SU-DHL-6 (cell line): ENCODE measurements around the gene HCAR3.
"Not testable (repeated sequence)": the region's sequence is repeated elsewhere in the genome, so short reads cannot be mapped to it uniquely, and the experiment has no call there.

Experiments used
- H2AFZ ChIP-seq: fragments of 200-600 bp; sonication (generic); 2 replicates; pipeline ENCODE4 v1.6.1; 2014; ENCODE audit warnings: low read depth, mild to moderate bottlenecking, moderate library complexity, mixed read lengths, antibody characterized with exemption, low read length; ENCODE audit not compliant: severe bottlenecking
- H3F3A ChIP-seq: fragments of 200-600 bp; shearing (Covaris generic); 2 replicates; pipeline ENCODE4 v1.6.0; 2016; ENCODE audit warnings: antibody characterized with exemption, mild to moderate bottlenecking; ENCODE audit not compliant: insufficient read depth
- H3K27ac ChIP-seq: fragments of 200-600 bp; sonication (generic); 2 replicates; pipeline ENCODE4 v1.5.1; 2016; ENCODE audit warnings: low read depth, mild to moderate bottlenecking, low read length, moderate library complexity, mixed read lengths
- H3K27me3 ChIP-seq: fragments of 200-600 bp; sonication (generic), shearing (Covaris generic); 2 replicates; pipeline ENCODE4 v1.6.0; 2014; ENCODE audit warnings: mild to moderate bottlenecking, low read length
- H3K36me3 ChIP-seq: fragments of 200-600 bp; sonication (generic); 2 replicates; pipeline ENCODE4 v1.6.1; 2014; ENCODE audit warnings: mild to moderate bottlenecking, low read length, mixed read lengths
- H3K4me2 ChIP-seq: fragments of 300-600, 200-600 bp; shearing (Covaris generic), sonication (generic); 2 replicates; pipeline ENCODE4 v1.6.0; 2014; ENCODE audit warnings: low read length, low read depth, mild to moderate bottlenecking; ENCODE audit not compliant: poor library complexity, severe bottlenecking
- H3K4me3 ChIP-seq: fragments of 200-600 bp; sonication (generic); 2 replicates; pipeline ENCODE4 v1.5.1; 2014; ENCODE audit warnings: antibody characterized with exemption, low read length, mild to moderate bottlenecking, mixed read lengths; ENCODE audit not compliant: insufficient read depth, poor library complexity, severe bottlenecking
- H3K79me2 ChIP-seq: fragments of 200-600 bp; sonication (generic); 2 replicates; pipeline ENCODE4 v1.6.1; 2014; ENCODE audit warnings: mild to moderate bottlenecking, low read length, moderate library complexity; ENCODE audit not compliant: insufficient read depth
- H3K9ac ChIP-seq: fragments of 200-600 bp; sonication (generic); 2 replicates; pipeline ENCODE4 v1.7.0; 2014; ENCODE audit warnings: mild to moderate bottlenecking, low read length
- H3K9me2 ChIP-seq: fragments of 200-600 bp; sonication (generic); replicated peaks from 2 replicates; pipeline ENCODE4 v1.6.1; 2014; ENCODE audit warnings: low read length; ENCODE audit not compliant: insufficient read depth
- H3K9me3 ChIP-seq: fragments of 200-600 bp; sonication (generic); 2 replicates; pipeline ENCODE4 v1.6.1; 2014; ENCODE audit warnings: low read length, mixed read lengths; ENCODE audit not compliant: insufficient read depth
- H4K20me1 ChIP-seq: fragments of 200-600 bp; sonication (generic); 2 replicates; pipeline ENCODE4 v1.6.1; 2014; ENCODE audit warnings: low read depth, mild to moderate bottlenecking, antibody characterized with exemption, low read length, moderate library complexity, mixed read lengths
- EZH2phosphoT487 ChIP-seq: fragments of 200-600 bp; sonication (generic), shearing (Covaris generic); conservative IDR thresholded peaks from 2 replicates; pipeline ENCODE4 v1.6.1; 2018; ENCODE audit warnings: mild to moderate bottlenecking, antibody characterized with exemption, low read length, moderate library complexity, mixed read lengths
- TF ChIP-seq, protein P1 (sequence below): fragments of 200-600 bp; sonication (generic); IDR thresholded peaks from one replicate; pipeline ENCODE4 v1.5.1; 2017; ENCODE audit warnings: antibody characterized with exemption, mild to moderate bottlenecking, low read length, moderate library complexity; ENCODE audit not compliant: insufficient read depth, poor library complexity, severe bottlenecking

Gene HCAR3

DNA sequence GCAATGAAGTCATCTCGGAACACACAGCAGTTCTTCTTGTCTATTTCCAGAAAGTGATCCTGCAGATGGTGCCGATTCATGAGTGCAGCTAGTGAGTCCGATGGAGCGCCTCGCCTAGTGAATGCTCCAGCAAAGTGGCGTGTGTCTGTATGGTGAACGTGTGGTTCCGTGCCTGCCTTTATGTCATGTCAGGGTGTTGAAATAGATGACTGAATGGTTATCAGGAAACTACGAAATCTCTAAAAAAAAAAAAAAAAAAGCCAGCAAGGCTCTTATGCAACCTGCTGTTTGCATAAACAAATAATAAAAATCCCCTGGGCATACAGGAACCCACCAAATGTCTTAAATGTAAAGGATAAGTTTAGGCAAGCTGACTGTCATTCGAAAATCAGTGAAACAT is at the start of gene HCAR3:
Gene HCAR3, minus strand, starts transcription at position 154 of the 400 bp plus-strand sequence. Its CDS starts 74 bp downstream, at position 80.
- not testable (repeated sequence) for H3K9ac ChIP-seq, H3K27ac ChIP-seq, H3K4me3 ChIP-seq, H3K27me3 ChIP-seq, H3K9me2 ChIP-seq, H2AFZ ChIP-seq, H3K9me3 ChIP-seq, H3K79me2 ChIP-seq, H4K20me1 ChIP-seq, H3K4me2 ChIP-seq, H3K36me3 ChIP-seq, H3F3A ChIP-seq

DNA sequence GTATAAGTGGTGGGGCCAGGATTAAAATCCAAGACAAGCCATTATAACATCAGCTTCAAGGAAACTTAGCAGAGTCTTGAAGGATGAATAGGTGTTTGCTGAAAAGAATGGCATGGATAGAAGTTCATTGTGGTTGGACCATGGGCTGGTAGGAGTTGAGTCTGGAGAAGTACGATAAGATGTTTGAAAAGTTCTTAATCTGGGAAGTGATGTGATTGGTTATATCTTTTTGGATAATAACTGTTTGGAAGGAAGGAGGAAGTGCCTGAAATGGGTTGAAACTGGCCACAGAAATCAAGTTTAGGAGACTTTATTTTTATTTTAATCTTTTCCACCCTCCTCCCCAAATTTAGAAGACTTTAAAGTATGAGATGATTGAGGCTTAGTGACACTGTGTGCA is 41.0 kb upstream of the HCAR3 start:
- H3K79me2 ChIP-seq, result peaks cover 51% of the 10 kb centered on the region
- no peak overlapping the region for H3K9ac ChIP-seq
- H3K36me3 ChIP-seq, result peaks cover 40% of the 10 kb centered on the region
- H3K4me2 ChIP-seq, result no peak overlapping the region
- no peak overlapping the region for H3K4me3 ChIP-seq
- no peaks in the 10 kb centered on the region for H3K9me3 ChIP-seq
- no peaks in the 10 kb centered on the region for H3K9me2 ChIP-seq
- no peaks in the 10 kb centered on the region; the same call in 1 of the 2 replicates for H3F3A ChIP-seq
- no peak overlapping the region for H3K27ac ChIP-seq
- H3K27me3 ChIP-seq, result no peaks in the 10 kb centered on the region
- TF ChIP-seq, protein P1, sequence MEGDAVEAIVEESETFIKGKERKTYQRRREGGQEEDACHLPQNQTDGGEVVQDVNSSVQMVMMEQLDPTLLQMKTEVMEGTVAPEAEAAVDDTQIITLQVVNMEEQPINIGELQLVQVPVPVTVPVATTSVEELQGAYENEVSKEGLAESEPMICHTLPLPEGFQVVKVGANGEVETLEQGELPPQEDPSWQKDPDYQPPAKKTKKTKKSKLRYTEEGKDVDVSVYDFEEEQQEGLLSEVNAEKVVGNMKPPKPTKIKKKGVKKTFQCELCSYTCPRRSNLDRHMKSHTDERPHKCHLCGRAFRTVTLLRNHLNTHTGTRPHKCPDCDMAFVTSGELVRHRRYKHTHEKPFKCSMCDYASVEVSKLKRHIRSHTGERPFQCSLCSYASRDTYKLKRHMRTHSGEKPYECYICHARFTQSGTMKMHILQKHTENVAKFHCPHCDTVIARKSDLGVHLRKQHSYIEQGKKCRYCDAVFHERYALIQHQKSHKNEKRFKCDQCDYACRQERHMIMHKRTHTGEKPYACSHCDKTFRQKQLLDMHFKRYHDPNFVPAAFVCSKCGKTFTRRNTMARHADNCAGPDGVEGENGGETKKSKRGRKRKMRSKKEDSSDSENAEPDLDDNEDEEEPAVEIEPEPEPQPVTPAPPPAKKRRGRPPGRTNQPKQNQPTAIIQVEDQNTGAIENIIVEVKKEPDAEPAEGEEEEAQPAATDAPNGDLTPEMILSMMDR, result no peak
- TF ChIP-seq EZH2phosphoT487, result no peak
- H2AFZ ChIP-seq, result no peak overlapping the region
- H4K20me1 ChIP-seq, result 0 out of 2 replicates have a peak, but pooled peaks cover 6% of the 10 kb centered on the region

DNA sequence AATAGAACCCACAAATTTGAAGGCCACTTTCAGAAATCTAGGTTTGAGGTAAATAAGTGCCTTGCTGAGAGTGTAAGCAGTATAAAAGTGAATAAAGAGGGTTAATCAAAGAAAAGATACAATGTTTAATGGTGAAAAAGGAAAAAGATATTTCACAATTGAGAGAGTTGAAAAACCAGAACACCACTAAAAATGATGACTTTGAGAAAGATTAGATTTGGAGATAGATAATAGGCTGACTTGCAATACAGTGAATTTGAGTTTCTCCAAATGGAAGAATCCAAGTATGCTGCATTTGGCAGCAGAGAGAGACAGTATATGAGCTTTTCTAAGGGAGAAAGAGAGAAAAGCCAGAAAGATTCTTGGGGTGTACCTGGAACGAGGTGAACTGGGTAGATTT is 38.2 kb upstream of the HCAR3 start:
- H3K36me3 ChIP-seq, result peaks cover 27% of the 10 kb centered on the region
- H3K79me2 ChIP-seq, result peaks cover 41% of the 10 kb centered on the region
- no peak overlapping the region for H3K9ac ChIP-seq
- H3K4me3 ChIP-seq, result no peak overlapping the region
- no peak overlapping the region for H2AFZ ChIP-seq
- no peaks in the 10 kb centered on the region for H4K20me1 ChIP-seq
- no peaks in the 10 kb centered on the region for H3K9me2 ChIP-seq
- no peaks in the 10 kb centered on the region; the same call in 1 of the 2 replicates for H3F3A ChIP-seq
- no peak for TF ChIP-seq EZH2phosphoT487
- TF ChIP-seq, protein P1, result no peak
- no peak overlapping the region for H3K4me2 ChIP-seq
- no peaks in the 10 kb centered on the region for H3K27me3 ChIP-seq
- H3K9me3 ChIP-seq, result no peaks in the 10 kb centered on the region
- H3K27ac ChIP-seq, result no peak overlapping the region

DNA sequence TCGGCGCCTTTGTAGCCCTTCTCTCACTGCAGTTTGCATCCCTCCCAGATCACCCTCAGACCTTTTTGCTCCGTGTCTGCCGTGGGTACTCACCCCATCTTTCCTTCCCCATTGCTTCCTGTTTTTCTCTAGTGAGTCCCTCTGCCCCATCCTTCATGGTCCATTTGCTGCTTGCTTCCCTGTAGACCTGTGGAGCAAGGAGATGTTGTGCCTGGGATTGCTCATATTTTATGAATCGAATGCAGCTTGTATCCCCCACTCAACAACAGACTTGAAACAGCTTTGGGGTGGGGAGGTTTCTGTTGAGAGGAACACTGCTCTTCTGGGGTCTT is 36.7 kb upstream of the HCAR3 start:
- H3K27ac ChIP-seq, result peak overlapping the region; percentile 62
- TF ChIP-seq EZH2phosphoT487, result no peak
- TF ChIP-seq, protein P1, result no peak
- H3K4me2 ChIP-seq, result peak overlapping the region; percentile 93
- peak overlapping the region; percentile 87 for H3K9ac ChIP-seq
- H3K79me2 ChIP-seq, result peaks cover 26% of the 10 kb centered on the region
- H3K36me3 ChIP-seq, result peaks cover 23% of the 10 kb centered on the region
- no peaks in the 10 kb centered on the region for H3K9me2 ChIP-seq
- H2AFZ ChIP-seq, result peak overlapping the region; percentile 75
- H3K9me3 ChIP-seq, result no peaks in the 10 kb centered on the region
- no peaks in the 10 kb centered on the region for H4K20me1 ChIP-seq
- H3F3A ChIP-seq, result no peaks in the 10 kb centered on the region; the same call in 1 of the 2 replicates
- H3K4me3 ChIP-seq, result peak overlapping the region; percentile 91
- no peaks in the 10 kb centered on the region for H3K27me3 ChIP-seq
